OCI-LY7 (cell line): ENCODE results near the gene PRKX.

Experiments
- CTCF ChIP-seq: fragments of 200-600 bp; sonication (generic); conservative IDR thresholded peaks from 2 replicates; pipeline ENCODE4 v1.5.1; 2014; ENCODE audit warnings: mild to moderate bottlenecking, antibody characterized with exemption, low read length, moderate library complexity, mixed read lengths
- EZH2phosphoT487 ChIP-seq: fragments of 200-600 bp; sonication (generic); IDR thresholded peaks from 2 replicates; pipeline ENCODE4 v1.6.1; 2018; ENCODE audit warnings: low read depth, borderline replicate concordance, mild to moderate bottlenecking, mixed run types, antibody characterized with exemption, low read length, moderate library complexity, mixed read lengths

GRCh38 chrX:3651277-3651676, 62.2 kb downstream of the PRKX start:
- TF ChIP-seq CTCF: peak; percentile 76
- TF ChIP-seq EZH2phosphoT487: no peak
